Testis (tissue), 3 donors: ENCODE measurements around the gene SBK1. TPM values are rescaled to one million over a fixed set of nuclear protein-coding genes. Genes with fewer than 3 reads are reported as not detected.
A peak's percentile ranks its signal among the peaks of the same experiment; 100 is the strongest.

ENCODE experiments used
- DNase-seq: peaks from one replicate; pipeline ENCODE4 v3.0.0-alpha.2; 2019
- H3K27ac ChIP-seq, 2 donors: fragments of 200-600 bp; sonication (generic); one replicate each; pipeline ENCODE4 v1.5.1; 2019
- H3K27me3 ChIP-seq: fragments of 200-600 bp; sonication (generic); one replicate; pipeline ENCODE4 v1.5.1; 2019
- H3K36me3 ChIP-seq: fragments of 200-600 bp; sonication (generic); one replicate; pipeline ENCODE4 v1.5.1; 2017; ENCODE audit warnings: low read depth; ENCODE audit errors: missing control alignments
- H3K4me1 ChIP-seq: fragments of 200-600 bp; sonication (generic); one replicate; pipeline ENCODE4 v1.5.1; 2019
- H3K4me3 ChIP-seq, 2 donors: fragments of 200-600 bp; sonication (generic); one replicate each; pipeline ENCODE4 v1.5.1; 2017 to 2019
- H3K9me3 ChIP-seq: fragments of 200-600 bp; sonication (generic); one replicate; pipeline ENCODE4 v1.5.1; 2017
- CTCF ChIP-seq, 3 experiments: fragments of 450-650 bp in 2 of 3; fragments of 200-600 bp in 1 of 3; sonication (generic) in 1 of 3; IDR thresholded peaks; one replicate each; pipeline ENCODE4 v1.5.1; 2016 to 2019; ENCODE audit warnings: antibody characterized with exemption in 3 of 3, mild to moderate bottlenecking in 2 of 3, moderate library complexity in 1 of 3
- POLR2A ChIP-seq: fragments of 450-650 bp; IDR thresholded peaks from one replicate; pipeline ENCODE4 v1.6.1; 2017; ENCODE audit warnings: antibody characterized with exemption, mild to moderate bottlenecking, moderate library complexity
- WGBS, 2 donors: methylation state at CpG; one replicate each; pipeline ENCODE4 v1.1.5; 2018; 5-methylcytosine and 5-hydroxymethylcytosine counted together
- intact Hi-C: fragments of 100-400 bp; cut with DNase I; formaldehyde crosslinking; loops from one replicate; pipeline ENCODE4 v1.15.1; 2023; ENCODE audit warnings: low total_unique reads
- polyA plus RNA-seq: library from polyadenylated mRNA; stranded (reverse); fragments of 350-450 nt; fragmentation: Illumina TruSeq; extraction: RNeasy Lipid Tissue Mini Kit (QIAGEN cat#74804); gene quantifications from one replicate; pipeline ENCODE4 v1.2.3, GENCODE V29; 2014; ENCODE audit warnings: low read depth, low replicate concordance; ENCODE audit not compliant: insufficient read depth
- total RNA-seq, 2 donors: library from RNA; depleted of rRNA; stranded (reverse); fragments of >200 nt; gene quantifications; one replicate each; pipeline ENCODE4 v1.2.3, GENCODE V29; 2016

The SBK1 gene
- total and polyA plus RNA-seq, 3 donors from 2014 or later = 4.1 to 8.1 (median 4.6) TPM

- Histone ChIP-seq H3K4me1 (peaks cover 12% of the 10 kb centered on the region), H3K9me3 (no peaks in the 10 kb centered on the region), H3K36me3 (no peaks in the 10 kb centered on the region), H3K27me3 (no peaks in the 10 kb centered on the region), H3K27ac (no peak overlapping the region), H3K4me3 (no peak overlapping the region)
- WGBS, 2 donors = 79 to 83% methylated on average over 10 of the region's 10 CpGs
- intact Hi-C loops = no loop called here
- TF ChIP-seq CTCF (IDR thresholded peaks at IDR 0.05) = no peak
- TF ChIP-seq POLR2A = no peak
- DNase-seq = no peak
Measured at GRCh38 chr16:28289939-28290858, 2.1 kb upstream of the SBK1 start.

DNA sequence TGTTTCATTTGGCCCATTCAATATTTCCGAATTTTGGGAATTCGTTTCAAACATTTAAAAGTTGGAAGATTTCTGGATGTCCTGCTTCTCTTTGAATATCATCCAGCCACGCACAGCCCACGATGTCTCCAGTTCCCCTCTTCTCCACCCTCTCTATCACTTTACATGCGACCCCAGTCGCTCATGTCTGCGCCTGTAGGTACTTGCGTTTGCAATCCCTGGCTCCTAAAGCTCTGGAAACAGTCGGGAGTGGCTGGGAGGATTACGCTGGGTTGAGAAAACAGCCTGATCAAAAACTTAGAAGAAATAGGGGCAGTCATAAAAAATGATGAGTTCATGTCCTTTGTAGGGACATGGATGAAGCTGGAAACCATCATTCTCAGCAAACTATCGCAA lies 1.5 kb upstream of the SBK1 start:
- intact Hi-C loops = no loop called here
- Histone ChIP-seq H3K4me1 (peaks cover 12% of the 10 kb centered on the region), H3K27ac (no peak overlapping the region), H3K4me3 (no peak overlapping the region), H3K27me3 (no peaks in the 10 kb centered on the region), H3K36me3 (no peaks in the 10 kb centered on the region), H3K9me3 (no peaks in the 10 kb centered on the region)
- TF ChIP-seq CTCF (IDR thresholded peaks at IDR 0.05) (no peak), POLR2A (no peak)
- no peak for DNase-seq
- 64 to 72% methylated on average over 11 of the region's 11 CpGs for WGBS, 2 donors

GRCh38 chr16:28292731-28293600 lies 641 bp downstream of the SBK1 start:
- TF ChIP-seq POLR2A (no peak), CTCF (IDR thresholded peaks at IDR 0.05) (no peak)
- no peak overlapping the region for H3K27ac ChIP-seq
- no peaks in the 10 kb centered on the region for H3K27me3 ChIP-seq
- WGBS, 2 donors = 0 to 2% methylated on average over 1 to 40 of the region's 60 CpGs
- intact Hi-C loops = no loop called here
- H3K4me3 ChIP-seq = peak overlapping the region; percentile 47 to 49
- H3K4me1 ChIP-seq = peaks cover 12% of the 10 kb centered on the region
- DNase-seq = no peak
- no peaks in the 10 kb centered on the region for H3K36me3 ChIP-seq
- H3K9me3 ChIP-seq = no peaks in the 10 kb centered on the region

- H3K9me3 ChIP-seq = no peaks in the 10 kb centered on the region
- intact Hi-C loops = no loop called here
- H3K27me3 ChIP-seq = no peaks in the 10 kb centered on the region
- peaks cover 12% of the 10 kb centered on the region for H3K4me1 ChIP-seq
- no peak for DNase-seq
- peak overlapping the region in 1 of 2 donors; percentile 49 for H3K4me3 ChIP-seq
- TF ChIP-seq CTCF (IDR thresholded peaks at IDR 0.05) (no peak), POLR2A (no peak)
- 10 to 32% methylated on average over 2 to 10 of the region's 10 CpGs for WGBS, 2 donors
- no peaks in the 10 kb centered on the region for H3K36me3 ChIP-seq
- H3K27ac ChIP-seq = no peak overlapping the region
Measured at GRCh38 chr16:28293601-28293960, 1.3 kb downstream of the SBK1 start.
